Right lobe of liver (tissue), 6 donors: ENCODE measurements around the gene ABLIM2. TPM values are rescaled to one million over a fixed set of nuclear protein-coding genes. Genes with fewer than 3 reads are reported as not detected.

Source experiments
- ATAC-seq, 4 donors: fragments of 200-7000 bp; cut with Tn5 transposase; one replicate each; pipeline ENCODE4 v1.9.1; 2020; ENCODE audit warnings: mild to moderate bottlenecking in 4 of 4, moderate library complexity in 4 of 4
- DNase-seq, 3 donors: peaks; one replicate each; pipeline ENCODE4 v3.0.0-alpha.2; 2020
- H3K27ac ChIP-seq, 3 donors: fragments of 200-600 bp; one replicate each; pipeline ENCODE4 v1.8.0; 2022
- H3K27me3 ChIP-seq, 2 donors: fragments of 200-600 bp; one replicate each; pipeline ENCODE4 v1.8.0; 2022
- H3K36me3 ChIP-seq, 4 donors: fragments of 200-600 bp; sonication (generic) in 1 of 4; one replicate each; pipeline versions ENCODE4 v1.5.1 to v1.8.0; 2017 to 2022; ENCODE audit warnings: control low read depth in 1 of 4
- H3K4me1 ChIP-seq, 4 donors: fragments of 200-600 bp; sonication (generic) in 1 of 4; one replicate each; pipeline versions ENCODE4 v1.5.1 to v1.8.0; 2017 to 2022; ENCODE audit warnings: control low read depth in 1 of 4
- H3K4me3 ChIP-seq, 3 donors: fragments of 200-600 bp; one replicate each; pipeline ENCODE4 v1.8.0; 2022
- H3K9me3 ChIP-seq, 4 donors: fragments of 200-600 bp; sonication (generic) in 1 of 4; one replicate each; pipeline versions ENCODE4 v1.5.1 to v1.8.0; 2017 to 2022; ENCODE audit warnings: control low read depth in 1 of 4
- POLR2A ChIP-seq: fragments of 450-650 bp; IDR thresholded peaks from one replicate; pipeline ENCODE4 v1.6.1; 2017; ENCODE audit warnings: antibody characterized with exemption, mild to moderate bottlenecking
- WGBS: methylation state at CpG from one replicate; pipeline ENCODE4 v1.1.6; 2018; ENCODE audit warnings: low coverage, low lambda C conversion rate; ENCODE audit not compliant: insufficient coverage; ENCODE audit errors: missing lambda C conversion rate; 5-methylcytosine and 5-hydroxymethylcytosine counted together
- intact Hi-C, 2 donors: fragments of 100-400 bp; cut with DNase I; formaldehyde crosslinking; loops; one replicate each; pipeline versions ENCODE4 v1.11.2 to v1.14.1; 2022
- total RNA-seq, 6 experiments: library from RNA; depleted of rRNA in 2 of 6; stranded (reverse); fragments of >200 nt in 2 of 6; fragmentation: NEBNext Ultra II Directional in 3 of 6; extraction: Animal tissue kit (Norgen Biotek cat#: 25700) in 3 of 6; gene quantifications; one replicate each; pipeline versions ENCODE4 v1.1.0 to v1.2.4, GENCODE V29; 2016 to 2023
- TF ChIP-seq, protein P1 (sequence below), 4 donors: fragments of 200-600 bp in 3 of 4; fragments of 450-650 bp in 1 of 4; IDR thresholded peaks; one replicate each; pipeline versions ENCODE4 v1.5.1 to v1.8.0; 2016 to 2022; ENCODE audit warnings: antibody characterized with exemption in 4 of 4, mild to moderate bottlenecking in 2 of 4
- donor health status: DM: no; HTN: yes; CAD: no.
- donor health status: DM: no; HTN: no; CAD: no.
- donor health status: DM: no; HTN: no; CAD: no.
- donor health status: DM: no; HTN: yes; CAD: no.
- donor health status: DM: no; HTN: yes; CAD: no.

ABLIM2 gene
- total RNA-seq, 6 experiments from 2014 or later, result 0.93 to 3.5 (median 2.3) TPM

DNA sequence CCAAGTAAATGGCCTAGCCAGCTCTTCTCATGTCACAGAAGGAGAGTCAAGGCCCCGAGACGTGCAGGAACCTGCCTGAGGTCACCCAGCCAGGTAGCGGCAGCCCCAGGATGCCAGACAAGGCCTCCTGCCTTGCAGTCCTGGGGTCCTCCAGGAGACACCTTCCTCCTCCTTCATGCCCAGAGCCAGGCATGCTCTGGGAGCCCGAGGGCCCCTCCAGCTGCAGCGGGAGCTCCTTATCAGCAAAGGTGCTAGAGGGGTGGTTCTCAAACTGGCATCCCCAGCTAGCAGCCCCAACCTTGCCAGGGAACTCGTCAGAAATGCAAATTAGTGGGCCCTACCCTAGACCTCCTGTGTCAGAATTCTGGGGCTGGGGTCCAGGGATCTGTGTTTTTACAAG lies 162.7 kb downstream of the ABLIM2 start:
- no peak overlapping the region for H3K4me3 ChIP-seq
- H3K27ac ChIP-seq, result no peak overlapping the region
- H3K4me1 ChIP-seq, result no peaks in the 10 kb centered on the region
- intact Hi-C loops, result no loop called here
- DNase-seq (no peak), ATAC-seq (no peak)
- H3K36me3 ChIP-seq, result no peaks in the 10 kb centered on the region
- no peaks in the 10 kb centered on the region for H3K27me3 ChIP-seq
- H3K9me3 ChIP-seq, result no peaks in the 10 kb centered on the region
- no CpG with 5 or more reads among the region's 6 CpGs for WGBS
- TF ChIP-seq, protein P1, sequence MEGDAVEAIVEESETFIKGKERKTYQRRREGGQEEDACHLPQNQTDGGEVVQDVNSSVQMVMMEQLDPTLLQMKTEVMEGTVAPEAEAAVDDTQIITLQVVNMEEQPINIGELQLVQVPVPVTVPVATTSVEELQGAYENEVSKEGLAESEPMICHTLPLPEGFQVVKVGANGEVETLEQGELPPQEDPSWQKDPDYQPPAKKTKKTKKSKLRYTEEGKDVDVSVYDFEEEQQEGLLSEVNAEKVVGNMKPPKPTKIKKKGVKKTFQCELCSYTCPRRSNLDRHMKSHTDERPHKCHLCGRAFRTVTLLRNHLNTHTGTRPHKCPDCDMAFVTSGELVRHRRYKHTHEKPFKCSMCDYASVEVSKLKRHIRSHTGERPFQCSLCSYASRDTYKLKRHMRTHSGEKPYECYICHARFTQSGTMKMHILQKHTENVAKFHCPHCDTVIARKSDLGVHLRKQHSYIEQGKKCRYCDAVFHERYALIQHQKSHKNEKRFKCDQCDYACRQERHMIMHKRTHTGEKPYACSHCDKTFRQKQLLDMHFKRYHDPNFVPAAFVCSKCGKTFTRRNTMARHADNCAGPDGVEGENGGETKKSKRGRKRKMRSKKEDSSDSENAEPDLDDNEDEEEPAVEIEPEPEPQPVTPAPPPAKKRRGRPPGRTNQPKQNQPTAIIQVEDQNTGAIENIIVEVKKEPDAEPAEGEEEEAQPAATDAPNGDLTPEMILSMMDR (IDR thresholded peaks at IDR 0.05), result no peak
- no peak for TF ChIP-seq POLR2A

DNA sequence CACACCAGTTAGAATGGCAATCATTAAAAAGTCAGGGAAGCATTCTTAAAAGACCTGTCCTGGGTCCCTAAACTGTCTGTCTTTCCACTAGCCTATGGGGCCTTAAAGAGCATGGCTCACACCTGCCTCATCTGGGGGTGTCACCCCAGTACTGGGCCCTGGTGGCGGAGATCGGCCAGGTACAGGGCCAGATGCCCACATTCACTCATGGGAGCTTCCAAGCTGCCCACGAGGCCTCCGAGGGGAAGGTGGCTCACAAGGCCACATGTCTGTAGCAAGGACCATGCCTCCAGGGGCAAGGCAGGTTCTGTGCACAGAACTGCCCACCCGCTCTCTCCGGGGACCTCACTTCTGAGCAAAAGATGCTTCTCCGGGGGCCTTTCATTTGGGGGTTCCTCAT lies 163.5 kb downstream of the ABLIM2 start:
- intact Hi-C loops, result no loop called here

DNA sequence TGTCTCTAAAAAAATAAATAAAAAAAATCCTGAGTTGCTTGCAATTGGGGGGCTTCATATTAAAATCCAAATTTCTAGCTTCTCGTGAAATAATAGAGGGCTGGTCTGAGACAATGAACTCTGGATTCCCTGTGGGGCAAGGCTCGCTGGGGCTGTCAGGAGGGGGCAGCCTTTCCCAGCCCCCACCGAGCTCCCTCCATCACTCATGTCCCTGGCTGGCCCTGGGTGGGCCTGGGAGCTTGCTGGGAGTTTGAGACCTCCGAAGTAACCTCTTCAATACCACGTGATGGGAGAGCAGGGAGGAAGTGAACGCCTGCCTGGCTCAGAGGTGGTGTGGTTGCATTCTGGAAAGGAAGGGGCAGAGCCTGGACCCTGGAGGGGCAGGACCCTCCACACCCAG lies 164.9 kb downstream of the ABLIM2 start:
- H3K9me3 ChIP-seq, result no peaks in the 10 kb centered on the region
- DNase-seq (no peak), ATAC-seq (no peak)
- intact Hi-C loops, result no loop called here
- 71% methylated on average over 5 of the region's 6 CpGs for WGBS
- H3K36me3 ChIP-seq, result no peaks in the 10 kb centered on the region
- H3K4me3 ChIP-seq, result no peak overlapping the region
- TF ChIP-seq, protein P1 (IDR thresholded peaks at IDR 0.05), result no peak
- no peak for TF ChIP-seq POLR2A
- H3K27ac ChIP-seq, result no peak overlapping the region
- no peaks in the 10 kb centered on the region for H3K4me1 ChIP-seq
- no peaks in the 10 kb centered on the region for H3K27me3 ChIP-seq

More for the DNA sequence above, 163.5 kb downstream of the ABLIM2 start:
- Histone ChIP-seq H3K4me1 (no peaks in the 10 kb centered on the region), H3K27ac (no peak overlapping the region), H3K9me3 (no peaks in the 10 kb centered on the region), H3K4me3 (no peak overlapping the region), H3K36me3 (no peaks in the 10 kb centered on the region), H3K27me3 (no peaks in the 10 kb centered on the region)
- TF ChIP-seq POLR2A, result no peak
- TF ChIP-seq, protein P1 (IDR thresholded peaks at IDR 0.05), result no peak
- DNase-seq (no peak), ATAC-seq (no peak)
- 94% methylated on average over 3 of the region's 7 CpGs for WGBS

DNA sequence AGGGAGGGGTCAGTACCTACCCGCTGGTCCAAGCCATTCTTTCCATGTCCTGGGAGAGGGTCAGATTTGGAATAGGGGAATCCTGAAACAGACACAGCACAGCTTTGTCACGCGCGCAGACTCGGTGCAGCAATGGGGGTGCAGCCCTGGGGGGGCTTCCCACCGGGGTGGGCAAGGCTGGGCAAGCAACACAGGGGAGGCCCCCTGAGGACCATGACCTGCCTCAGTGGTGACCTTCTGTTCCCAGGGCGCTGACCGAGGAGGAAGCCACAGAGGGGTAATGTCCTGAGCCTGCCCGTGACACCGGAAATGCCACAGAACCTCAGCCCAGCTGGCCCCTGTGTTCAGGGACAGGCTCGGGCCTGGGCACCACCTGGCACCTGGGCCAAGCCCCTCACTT lies 165.8 kb downstream of the ABLIM2 start:
- ATAC-seq (peak in 2 of 4 donors; percentile 14 to 54), DNase-seq (no peak)
- 100% methylated on average over 1 of the region's 11 CpGs for WGBS
- no peak overlapping the region for H3K27ac ChIP-seq
- no peaks in the 10 kb centered on the region for H3K27me3 ChIP-seq
- H3K4me3 ChIP-seq, result no peak overlapping the region
- no peaks in the 10 kb centered on the region for H3K9me3 ChIP-seq
- no peak for TF ChIP-seq POLR2A
- TF ChIP-seq, protein P1 (IDR thresholded peaks at IDR 0.05), result no peak
- no peaks in the 10 kb centered on the region for H3K36me3 ChIP-seq
- no peaks in the 10 kb centered on the region for H3K4me1 ChIP-seq
- intact Hi-C loops, result no loop called here

DNA sequence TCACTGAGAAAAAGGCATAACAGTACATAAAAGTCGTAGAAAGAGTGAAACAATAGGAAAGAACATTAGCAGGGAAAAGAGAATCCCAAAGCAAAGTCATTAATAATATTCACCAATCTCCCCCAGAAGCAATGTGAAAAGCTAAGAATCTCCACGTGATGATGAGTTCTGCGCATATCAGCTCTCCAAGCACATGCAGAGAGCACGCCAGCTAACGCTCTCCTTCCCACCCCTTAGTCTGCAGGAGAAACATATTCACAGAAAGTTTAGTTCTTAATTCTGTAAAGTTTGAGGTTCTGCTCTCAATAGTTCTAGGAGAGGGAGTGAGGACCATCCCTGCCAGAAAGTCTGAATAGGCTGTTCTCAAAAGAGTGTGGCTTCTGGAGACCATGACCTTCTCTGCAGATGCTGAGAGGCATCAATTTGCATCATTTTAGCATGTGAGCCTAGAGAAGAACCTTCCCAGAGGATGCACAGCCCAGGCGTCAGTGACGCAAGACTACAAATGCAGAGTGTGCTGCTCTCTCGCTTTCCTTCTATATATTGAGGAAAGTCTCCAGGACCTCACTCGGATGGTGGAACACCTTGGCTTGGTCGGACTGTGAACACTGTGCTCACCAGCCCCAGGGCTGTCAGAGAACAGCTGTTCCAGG lies 167.7 kb downstream of the ABLIM2 start:
- TF ChIP-seq, protein P1 (IDR thresholded peaks at IDR 0.05), result no peak
- no peak for TF ChIP-seq POLR2A
- Histone ChIP-seq H3K9me3 (no peaks in the 10 kb centered on the region), H3K27ac (no peak overlapping the region), H3K27me3 (no peaks in the 10 kb centered on the region), H3K4me3 (no peak overlapping the region), H3K36me3 (no peaks in the 10 kb centered on the region), H3K4me1 (no peaks in the 10 kb centered on the region)
- 93% methylated on average over 8 of the region's 10 CpGs for WGBS
- ATAC-seq (no peak), DNase-seq (no peak)
- intact Hi-C loops, result no loop called here
